H1 (cell line): ENCODE results near the gene IL22RA2. TPM values are rescaled to one million over a fixed set of nuclear protein-coding genes. Genes with fewer than 3 reads are reported as not detected.

Experiments
- BACH1 ChIP-seq: IDR thresholded peaks from 2 replicates; pipeline ENCODE4 v1.6.1; 2012; ENCODE audit warnings: low read length, improper control_type of control experiment
- CBX8 ChIP-seq: fragments of 300-800, 300-1000 bp; sonication (generic); IDR thresholded peaks from 2 replicates; pipeline ENCODE4 v1.7.1; 2016; ENCODE audit warnings: low read depth, low read length, borderline replicate concordance
- CHD2 ChIP-seq: IDR thresholded peaks from 2 replicates; pipeline ENCODE4 v1.6.1; 2012; ENCODE audit warnings: low read length, improper control_type of control experiment
- EGR1 ChIP-seq: IDR thresholded peaks from 2 replicates; pipeline ENCODE4 v1.6.1; 2011; ENCODE audit warnings: low read depth, low read length, borderline replicate concordance
- KDM1A ChIP-seq: fragments of 200-600, 300-600 bp; sonication (generic); IDR thresholded peaks from 2 replicates; pipeline ENCODE4 v1.7.1; 2016; ENCODE audit warnings: mild to moderate bottlenecking, low read length, borderline replicate concordance
- NANOG ChIP-seq: IDR thresholded peaks from 2 replicates; pipeline ENCODE4 v1.6.1; 2011; ENCODE audit warnings: low read length, low read depth, mild to moderate bottlenecking, inconsistent platforms; ENCODE audit not compliant: insufficient read depth, poor library complexity, severe bottlenecking
- NRF1 ChIP-seq: IDR thresholded peaks from 2 replicates; pipeline ENCODE4 v1.6.1; 2011; ENCODE audit warnings: mild to moderate bottlenecking, low read depth, low read length, improper control_type of control experiment
- POLR2A ChIP-seq, 2 experiments: IDR thresholded peaks; 1 replicate in 1 of 2; 2 replicates in 1 of 2; pipeline ENCODE4 v1.6.1; 2011; ENCODE audit warnings: low read depth in 2 of 2, low read length in 2 of 2, mild to moderate bottlenecking in 2 of 2; ENCODE audit errors: control extremely low read depth in 1 of 2
- RXRA ChIP-seq: IDR thresholded peaks from 2 replicates; pipeline ENCODE4 v1.6.1; 2011; ENCODE audit warnings: low read depth, mild to moderate bottlenecking, low read length, moderate library complexity; ENCODE audit not compliant: insufficient read depth
- SIRT6 ChIP-seq: IDR thresholded peaks from one replicate; pipeline ENCODE4 v1.7.1; 2012; ENCODE audit warnings: low read length, inconsistent platforms
- TAF7 ChIP-seq: optimal IDR thresholded peaks from 2 replicates; pipeline ENCODE3; 2011; ENCODE audit warnings: low read depth, mild to moderate bottlenecking, inconsistent platforms, low read length, moderate library complexity, borderline replicate concordance
- polyA plus RNA-seq, 7 experiments: library from polyadenylated mRNA; depleted of rRNA in 3 of 7; stranded (reverse) in 5 of 7; unstranded in 2 of 7; fragments of >200 nt in 5 of 7; fragments of 200-250 nt in 2 of 7; gene quantifications; 1 replicate in 5 of 7; 2 replicates in 1 of 7; 4 replicates in 1 of 7; pipeline versions ENCODE4 v1.2.1 to v1.2.3, GENCODE V29; 2011 to 2013; ENCODE audit warnings: missing spikeins in 2 of 7, mixed read lengths in 2 of 7
- total RNA-seq: library from RNA; stranded (reverse); fragmentation: NEBNext Ultra II Directional; extraction: Animal tissue kit (Norgen Biotek cat#: 25700); gene quantifications from 2 replicates; pipeline ENCODE4 v1.2.1, GENCODE V29; 2021
- TF ChIP-seq, protein P1 (sequence below): IDR thresholded peaks from 2 replicates; pipeline ENCODE4 v1.6.1; 2012; ENCODE audit warnings: low read length, inconsistent platforms
- TF ChIP-seq, protein P2 (sequence below): IDR thresholded peaks from 2 replicates; pipeline ENCODE4 v1.6.1; 2012; ENCODE audit warnings: inconsistent platforms

IL22RA2 gene
- total and polyA plus RNA-seq, 2 of the 8 experiments (the other 6 are each of a cell fraction or from before 2014, with no cell fraction given): not detected

DNA sequence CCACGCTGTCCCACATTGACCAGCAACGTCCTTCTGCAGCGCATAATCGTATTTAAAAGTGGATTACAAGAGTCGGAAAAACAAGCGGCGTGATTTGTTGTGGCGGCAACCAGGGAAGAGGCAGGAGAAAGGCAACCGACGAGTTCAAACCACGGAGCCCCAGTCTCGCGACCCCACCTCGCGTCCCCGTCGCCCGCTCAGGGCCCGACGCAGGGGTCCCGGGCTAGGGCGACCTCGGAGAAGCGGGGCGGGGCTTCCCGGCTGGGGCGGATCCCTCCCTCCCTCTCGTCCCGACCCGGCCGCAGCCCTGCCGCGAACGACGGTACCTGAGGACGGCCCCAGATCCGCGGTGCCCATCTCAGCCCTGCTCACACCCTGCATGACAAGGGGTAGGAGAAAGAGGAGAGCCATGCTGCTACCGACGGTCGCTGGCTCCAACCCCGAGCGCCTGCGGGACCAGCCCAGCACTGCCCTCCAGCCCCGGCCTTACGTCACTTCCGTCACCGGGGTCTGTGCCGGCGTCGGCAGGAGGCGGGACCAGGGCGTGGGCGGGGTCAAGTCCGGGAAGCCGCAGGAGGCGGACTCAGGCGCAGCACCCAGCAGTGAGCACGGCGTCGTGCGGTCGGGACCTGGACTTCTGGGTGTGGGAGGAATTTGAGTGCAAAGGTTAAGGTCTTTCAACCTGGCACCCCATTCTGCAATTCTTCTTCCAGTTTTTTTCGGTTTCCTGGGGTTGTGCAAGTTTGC lies 45.6 kb upstream of the IL22RA2 start, which contains the start of gene IFNGR1 (continued):
- no peak for TF ChIP-seq CBX8
- peak; percentile 41; the same call in 1 of the 2 replicates for TF ChIP-seq CHD2
- no peak for TF ChIP-seq NRF1
- peak; percentile 74 to 85; a peak in 2 of 3 replicates for TF ChIP-seq POLR2A (IDR thresholded peaks at IDR 0.05; ENCODE audit: control extremely low read depth in 1 of 2, low read depth in 2 of 2, low read length in 2 of 2)
- no peak for TF ChIP-seq SIRT6
- no peak for TF ChIP-seq BACH1
- TF ChIP-seq RXRA: no peak
- TF ChIP-seq KDM1A: no peak
- TF ChIP-seq, protein P1, sequence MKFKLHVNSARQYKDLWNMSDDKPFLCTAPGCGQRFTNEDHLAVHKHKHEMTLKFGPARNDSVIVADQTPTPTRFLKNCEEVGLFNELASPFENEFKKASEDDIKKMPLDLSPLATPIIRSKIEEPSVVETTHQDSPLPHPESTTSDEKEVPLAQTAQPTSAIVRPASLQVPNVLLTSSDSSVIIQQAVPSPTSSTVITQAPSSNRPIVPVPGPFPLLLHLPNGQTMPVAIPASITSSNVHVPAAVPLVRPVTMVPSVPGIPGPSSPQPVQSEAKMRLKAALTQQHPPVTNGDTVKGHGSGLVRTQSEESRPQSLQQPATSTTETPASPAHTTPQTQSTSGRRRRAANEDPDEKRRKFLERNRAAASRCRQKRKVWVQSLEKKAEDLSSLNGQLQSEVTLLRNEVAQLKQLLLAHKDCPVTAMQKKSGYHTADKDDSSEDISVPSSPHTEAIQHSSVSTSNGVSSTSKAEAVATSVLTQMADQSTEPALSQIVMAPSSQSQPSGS: no peak
- TF ChIP-seq TAF7: no peak
- no peak for TF ChIP-seq EGR1
- TF ChIP-seq, protein P2, sequence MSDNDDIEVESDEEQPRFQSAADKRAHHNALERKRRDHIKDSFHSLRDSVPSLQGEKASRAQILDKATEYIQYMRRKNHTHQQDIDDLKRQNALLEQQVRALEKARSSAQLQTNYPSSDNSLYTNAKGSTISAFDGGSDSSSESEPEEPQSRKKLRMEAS: peak; percentile 45; the same call in 1 of the 2 replicates
- TF ChIP-seq NANOG: no peak
